Esophagus mucosa (tissue), 1 donor: ENCODE results near the gene S100A4. TPM values are rescaled to one million over a fixed set of nuclear protein-coding genes. Genes with fewer than 3 reads are reported as not detected.
A peak's percentile ranks its signal among the peaks of the same experiment; 100 is the strongest.
"Not testable (repeated sequence)": the region's sequence is repeated elsewhere in the genome, so short reads cannot be mapped to it uniquely, and the experiment has no call there.

Experiments
- ATAC-seq: fragments of 200-7000 bp; cut with Tn5 transposase; one replicate; pipeline ENCODE4 v1.9.1; 2020
- total RNA-seq: library from RNA; stranded (reverse); gene quantifications from one replicate; pipeline ENCODE4 v1.2.4, GENCODE V29; 2023
- donor health status: DM: yes; HTN: yes; CAD: no.

Gene S100A4
- 36.0 TPM for total RNA-seq

DNA sequence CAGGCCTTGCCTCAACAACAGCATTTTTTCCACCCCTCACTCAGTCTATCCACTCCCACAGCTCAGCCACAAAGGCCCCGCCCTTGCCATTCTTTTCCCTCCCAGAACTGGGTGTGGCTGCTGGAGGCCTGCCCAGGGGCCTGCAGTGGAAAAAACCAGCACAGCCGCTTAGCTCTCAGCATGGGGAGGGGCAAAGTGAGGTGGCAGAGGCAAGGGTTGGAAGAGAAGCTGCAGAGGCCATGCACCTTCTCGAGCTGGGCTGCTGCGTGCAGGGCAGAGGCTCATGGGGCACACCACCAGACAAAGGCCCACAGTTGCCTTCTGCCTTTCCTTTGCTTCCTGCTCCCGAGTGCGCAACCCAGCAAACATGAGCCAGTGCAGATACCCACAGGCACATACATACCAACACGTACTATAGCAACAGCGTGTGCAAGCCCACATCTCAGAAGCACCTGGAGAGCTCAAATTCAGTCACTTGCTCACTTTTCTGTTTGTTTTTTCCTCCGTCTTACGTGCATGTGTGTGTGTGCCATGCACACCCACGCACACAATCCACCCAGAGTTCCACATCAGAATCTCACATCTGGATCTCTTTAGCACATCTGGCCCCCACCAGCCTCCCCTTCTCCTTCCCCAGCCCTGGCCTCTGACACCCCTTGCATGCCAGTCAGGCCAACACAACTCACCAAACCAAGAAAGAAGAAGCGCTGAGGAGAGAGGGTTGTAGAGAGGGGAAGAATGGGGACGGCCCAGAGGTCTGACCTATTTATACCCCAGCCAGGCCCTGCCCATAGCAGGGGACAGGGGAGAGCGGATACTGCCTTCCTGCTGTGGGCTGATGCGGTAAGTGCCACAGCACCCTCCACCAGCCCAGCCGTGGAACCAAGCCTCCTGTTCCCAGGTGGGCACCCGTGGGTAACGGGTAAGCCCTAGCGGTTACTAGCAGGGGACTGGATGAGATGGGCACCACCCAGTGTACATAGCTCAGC, at the start of gene S100A4:
Gene S100A4, minus strand, starts transcription at position 740 of the 989 bp plus-strand sequence. CDS start 1,012 bp downstream, outside the sequence.
- ATAC-seq: peak; percentile 85

DNA sequence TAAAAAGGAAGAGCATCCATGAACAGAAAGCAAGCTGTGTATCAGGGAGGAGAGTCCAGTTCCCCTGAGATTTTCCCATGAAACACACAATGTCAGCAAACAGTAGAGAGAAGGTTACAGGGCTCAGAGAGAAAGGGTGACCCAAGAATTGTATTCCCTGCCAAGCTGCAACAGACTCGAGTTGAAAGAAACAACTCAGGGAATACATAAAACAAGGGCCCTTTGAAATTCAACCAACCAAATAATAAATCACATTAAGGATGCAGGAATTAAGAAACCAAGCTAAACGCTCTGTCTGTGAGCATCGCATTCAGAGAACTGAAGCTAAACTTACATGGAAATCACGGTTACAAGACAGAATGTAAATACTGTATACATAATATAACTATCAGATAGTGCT, 47.1 kb upstream of the S100A4 start:
- no peak for ATAC-seq

DNA sequence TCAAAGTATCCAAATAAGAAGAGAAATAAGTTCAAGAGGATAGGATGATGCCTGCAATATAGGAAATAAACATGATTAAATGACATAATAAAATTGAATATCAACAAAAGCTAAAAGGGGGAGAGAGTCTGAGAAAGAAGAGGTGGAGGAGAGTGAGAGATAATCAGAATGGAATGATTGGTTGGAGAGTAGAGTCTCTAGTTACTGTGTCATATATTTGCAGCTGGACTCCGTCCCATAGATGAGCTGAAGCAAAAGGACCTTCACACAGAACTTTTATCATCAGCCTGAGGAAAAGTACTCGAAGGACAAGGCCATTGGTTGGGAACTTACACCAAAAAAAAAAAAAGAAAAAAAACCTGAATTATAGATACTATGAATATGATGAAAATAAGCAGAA, 42.9 kb upstream of the S100A4 start:
- no peak for ATAC-seq

DNA sequence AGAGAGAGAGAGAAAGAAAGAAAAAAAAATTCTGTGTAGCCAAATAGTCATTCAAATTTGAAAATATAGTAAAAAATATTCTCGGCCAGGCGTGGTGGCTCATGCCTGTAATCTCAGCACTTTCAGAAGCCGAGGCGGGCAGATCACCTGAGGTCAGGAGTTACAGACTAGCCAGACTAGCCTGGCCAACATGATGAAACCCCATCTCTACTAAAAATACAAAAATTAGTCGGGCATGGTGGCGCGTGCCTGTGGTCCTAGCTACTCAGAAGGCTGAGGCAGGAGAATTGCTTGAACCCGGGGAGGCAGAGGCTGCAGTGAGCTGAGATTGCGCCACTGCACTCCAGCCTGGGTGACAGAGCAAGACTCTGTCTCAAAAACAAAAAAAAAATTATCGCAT, 42.4 kb upstream of the S100A4 start:
- not testable (repeated sequence) for ATAC-seq

DNA sequence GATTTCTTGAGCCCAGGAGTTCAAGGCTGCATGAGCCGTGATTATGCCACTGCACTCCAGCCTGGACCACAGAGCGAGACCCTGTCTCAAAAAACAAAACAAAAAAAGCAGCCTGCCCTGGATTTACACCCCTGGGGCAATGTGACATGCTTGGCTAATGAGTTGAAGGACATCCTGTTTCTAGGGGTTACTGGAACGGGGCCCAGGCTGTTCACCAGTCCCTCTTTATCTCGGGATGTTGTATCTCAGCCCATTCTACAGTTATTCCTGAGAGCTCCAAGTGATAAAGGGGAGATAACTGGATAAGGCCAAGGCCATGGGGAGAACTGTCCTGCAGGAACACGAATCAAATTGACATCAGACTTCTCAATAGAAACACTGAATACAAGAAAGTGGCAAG, 41.7 kb upstream of the S100A4 start:
- ATAC-seq: peak; percentile 20

DNA sequence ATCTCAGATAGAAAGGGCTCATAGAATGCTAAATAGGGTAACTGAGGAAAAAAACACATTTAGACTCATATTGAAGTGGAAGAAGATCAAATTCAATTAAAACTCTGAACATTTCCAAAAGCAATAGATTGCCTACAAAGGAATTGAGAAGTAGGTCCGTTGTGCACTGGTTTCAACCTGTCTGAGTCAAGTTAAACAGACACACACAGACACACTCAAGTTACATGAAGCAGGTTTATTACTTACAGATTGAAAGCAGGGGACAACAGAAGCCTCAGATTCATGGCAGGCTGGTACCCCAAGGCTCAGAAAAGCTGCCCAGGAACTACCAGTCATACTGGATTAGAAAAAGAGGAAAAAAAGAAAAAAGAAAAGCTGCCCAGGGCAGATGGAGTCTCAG, 40.7 kb upstream of the S100A4 start:
- ATAC-seq: no peak

DNA sequence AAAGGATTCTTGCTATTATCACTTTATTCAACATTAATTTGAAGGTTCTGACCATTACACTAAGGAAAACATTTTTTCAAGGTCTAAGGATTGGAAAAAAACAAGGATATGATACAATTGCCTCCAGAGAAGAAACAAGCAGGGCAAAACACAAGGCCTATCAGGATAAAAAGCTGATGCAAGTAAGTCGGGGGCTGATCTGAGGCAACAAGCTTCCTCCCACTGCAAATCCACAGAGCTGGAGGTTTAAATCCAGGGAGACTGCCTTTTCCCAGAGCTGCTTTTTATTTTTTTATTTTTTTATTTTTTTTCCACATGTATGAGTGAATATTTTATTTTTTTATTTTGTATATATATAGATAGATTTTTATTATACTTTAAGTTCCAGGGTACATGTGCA, 39.4 kb upstream of the S100A4 start:
- ATAC-seq: no peak

DNA sequence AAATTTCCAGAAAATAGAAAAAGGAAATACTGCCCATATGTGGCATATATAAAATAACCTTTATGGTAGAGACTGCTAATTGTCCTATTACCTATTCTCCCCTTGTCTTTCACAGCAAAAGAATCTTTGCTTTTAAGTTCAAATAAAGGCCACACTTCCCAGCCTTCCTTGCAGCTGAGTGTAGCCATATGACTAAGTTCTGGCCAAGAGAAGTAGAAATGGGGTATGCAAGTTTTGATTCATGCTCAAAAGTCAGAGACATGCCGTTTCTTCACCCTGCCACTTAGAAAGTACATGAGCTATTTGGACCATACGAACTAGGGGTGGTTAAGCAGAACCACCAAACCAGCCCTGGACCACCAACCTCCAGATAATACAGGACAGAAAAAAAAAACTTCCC, 38.4 kb upstream of the S100A4 start:
- ATAC-seq: no peak

DNA sequence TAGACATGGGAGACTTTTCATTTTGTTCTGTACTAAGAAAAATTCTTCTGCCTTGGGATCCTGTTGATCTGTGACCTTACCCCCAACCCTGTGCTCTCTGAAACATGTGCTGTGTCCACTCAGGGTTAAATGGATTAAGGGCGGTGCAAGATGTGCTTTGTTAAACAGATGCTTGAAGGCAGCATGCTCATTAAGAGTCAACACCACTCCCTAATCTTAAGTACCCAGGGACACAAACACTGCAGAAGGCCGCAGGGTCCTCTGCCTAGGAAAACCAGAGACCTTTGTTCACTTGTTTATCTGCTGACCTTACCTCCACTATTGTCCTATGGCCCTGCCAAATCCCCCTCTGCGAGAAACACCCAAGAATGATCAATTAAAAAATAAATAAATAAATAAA, 37.9 kb upstream of the S100A4 start:
- ATAC-seq: not testable (repeated sequence)

DNA sequence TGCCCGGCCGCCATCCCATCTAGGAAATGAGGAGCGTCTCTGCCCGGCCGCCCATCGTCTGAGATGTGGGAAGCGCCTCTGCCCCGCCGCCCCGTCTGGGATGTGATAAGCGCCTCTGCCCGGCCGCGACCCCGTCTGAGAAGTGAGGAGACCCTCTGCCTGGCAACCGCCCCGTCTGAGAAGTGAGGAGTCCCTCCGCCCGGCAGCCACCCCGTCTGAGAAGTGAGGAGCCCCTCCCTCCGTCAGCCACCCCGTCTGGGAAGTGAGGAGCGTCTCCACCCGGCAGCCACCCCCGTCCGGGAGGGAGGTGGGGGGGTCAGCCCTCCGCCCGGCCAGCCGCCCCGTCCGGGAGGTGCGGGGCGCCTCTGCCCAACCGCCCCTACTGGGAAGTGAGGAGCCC, 37.2 kb upstream of the S100A4 start:
- ATAC-seq: not testable (repeated sequence)

DNA sequence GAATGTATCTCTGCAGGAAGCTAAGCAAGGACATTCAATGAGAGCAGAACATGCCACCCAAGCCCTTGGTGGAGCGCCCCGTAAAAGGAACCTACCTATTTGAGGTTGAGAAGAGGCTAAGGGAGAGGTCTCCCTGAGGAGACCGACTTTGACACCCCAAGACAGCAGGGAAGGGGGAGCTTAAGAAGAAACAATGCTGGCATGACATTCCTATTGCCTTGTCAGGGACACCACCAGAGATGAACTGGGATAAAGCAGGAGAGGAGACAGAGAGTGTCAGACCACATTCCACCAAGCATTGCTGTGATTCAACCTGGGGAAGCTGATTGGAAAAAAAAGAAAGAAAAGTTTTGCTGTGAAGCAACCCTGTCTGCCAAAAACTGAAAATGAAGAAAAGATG, 33.3 kb upstream of the S100A4 start:
- ATAC-seq: no peak

DNA sequence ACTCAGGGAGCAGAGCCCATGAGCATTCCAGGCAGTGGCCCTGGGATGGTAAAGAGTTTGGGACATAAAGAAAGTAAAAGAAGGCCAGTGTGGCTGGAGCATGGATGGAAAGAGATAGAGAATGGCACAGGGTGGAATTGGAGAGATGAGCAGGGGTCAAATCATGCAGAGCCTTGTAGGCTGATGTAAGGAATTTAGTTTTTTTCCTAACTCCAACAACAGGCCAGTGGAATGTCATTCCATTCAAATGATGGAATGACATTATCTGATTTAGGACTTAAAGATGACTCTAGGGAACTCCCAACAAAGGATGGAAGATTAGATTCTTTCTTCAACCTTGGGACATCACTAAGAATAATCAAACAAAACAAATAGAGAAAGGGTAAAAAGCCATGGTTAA, 32.9 kb upstream of the S100A4 start:
- ATAC-seq: no peak

DNA sequence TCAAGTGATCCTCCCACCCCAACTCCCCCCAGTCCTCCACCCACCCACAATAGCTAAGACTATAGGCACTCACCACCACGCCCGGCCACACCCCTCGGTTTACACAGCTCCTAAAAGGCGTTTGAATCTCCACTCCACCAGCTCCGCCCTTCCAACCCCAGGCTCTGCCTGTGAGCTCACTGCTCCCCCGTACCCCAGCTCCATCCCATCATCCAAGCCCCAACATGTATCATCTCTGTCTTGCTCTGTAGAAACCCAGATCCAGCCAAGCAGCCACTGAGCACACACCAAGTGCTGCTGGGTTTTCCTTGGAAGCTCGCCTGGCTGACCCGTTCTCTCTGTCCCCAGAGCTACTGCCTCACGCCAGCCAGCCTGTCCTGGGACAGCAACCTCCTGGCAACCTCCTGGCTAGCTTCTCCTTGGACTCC, 32.0 kb upstream of the S100A4 start:
- peak; percentile 90 for ATAC-seq

DNA sequence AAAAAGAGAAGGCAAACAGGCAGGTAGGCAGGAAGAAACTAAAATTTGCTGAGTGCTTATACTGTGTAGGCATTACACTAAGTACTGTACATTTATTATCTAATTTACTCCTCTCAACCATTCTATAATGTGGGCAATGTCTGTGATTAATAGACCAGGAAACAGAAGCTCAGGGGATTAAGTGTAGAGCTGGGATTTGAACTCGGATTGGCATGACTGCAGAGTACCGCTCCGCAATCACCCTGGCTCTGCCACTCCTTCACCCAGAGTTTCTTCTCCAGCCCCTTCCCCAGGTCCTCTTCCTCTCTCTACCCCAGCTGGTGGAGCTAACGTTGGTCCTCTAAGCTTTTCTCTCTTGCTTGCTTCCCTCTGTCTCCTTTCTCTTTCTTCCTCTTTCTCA, 31.5 kb upstream of the S100A4 start:
- ATAC-seq: peak; percentile 68

DNA sequence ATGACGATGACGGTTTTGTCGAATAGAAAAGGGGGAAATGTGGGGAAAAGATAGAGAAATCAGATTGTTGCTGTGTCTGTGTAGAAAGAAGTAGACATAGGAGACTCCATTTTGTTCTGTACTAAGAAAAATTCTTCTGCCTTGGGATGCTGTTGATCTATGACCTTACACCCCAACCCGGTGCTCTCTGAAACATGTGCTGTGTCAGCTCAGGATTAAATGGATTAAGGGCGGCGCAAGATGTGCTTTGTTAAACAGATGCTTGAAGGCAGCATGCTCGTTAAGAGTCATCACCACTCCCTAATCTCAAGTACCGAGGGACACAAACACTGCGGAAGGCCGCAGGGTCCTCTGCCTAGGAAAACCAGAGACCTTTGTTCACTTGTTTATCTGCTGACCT, 29.9 kb upstream of the S100A4 start:
- ATAC-seq: not testable (repeated sequence)

DNA sequence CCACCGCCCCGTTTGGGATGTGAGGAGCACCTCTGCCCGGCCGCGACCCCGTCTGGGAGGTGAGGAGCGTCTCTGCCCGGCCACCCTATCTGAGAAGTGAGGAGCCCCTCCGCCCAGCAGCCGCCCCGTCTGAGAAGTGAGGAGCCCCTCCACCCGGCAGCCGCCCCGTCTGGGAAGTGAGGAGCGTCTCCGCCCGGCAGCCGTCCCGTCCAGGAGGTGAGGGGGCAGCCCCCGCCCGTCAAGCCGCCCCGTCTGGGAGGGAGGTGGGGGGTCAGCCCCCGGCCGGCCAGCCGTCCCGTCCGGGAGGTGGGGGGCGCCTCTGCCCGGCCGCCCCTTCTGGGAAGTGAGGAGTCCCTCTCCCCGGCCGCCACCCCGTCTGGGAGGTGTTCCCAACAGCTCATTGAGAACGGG, 29.5 kb upstream of the S100A4 start:
- ATAC-seq: not testable (repeated sequence)

DNA sequence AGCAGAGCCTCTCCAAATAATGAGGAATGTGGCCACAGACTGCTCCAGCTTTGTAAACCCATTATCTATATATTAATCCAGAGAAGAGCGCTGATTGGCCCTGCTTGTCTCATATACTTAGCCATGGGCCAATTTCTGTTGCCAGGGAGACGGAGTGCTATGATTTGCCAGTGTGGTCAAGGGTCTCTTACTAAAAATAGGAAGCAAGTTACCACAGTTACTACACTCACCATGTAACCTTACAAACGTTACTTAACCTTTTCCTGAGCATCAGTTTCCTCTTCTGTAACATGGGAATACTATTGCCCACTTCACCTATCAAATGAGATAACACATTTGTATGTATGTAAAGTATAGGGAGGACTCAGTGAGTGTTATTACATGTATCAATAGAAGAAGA, 27.7 kb upstream of the S100A4 start:
- no peak for ATAC-seq

DNA sequence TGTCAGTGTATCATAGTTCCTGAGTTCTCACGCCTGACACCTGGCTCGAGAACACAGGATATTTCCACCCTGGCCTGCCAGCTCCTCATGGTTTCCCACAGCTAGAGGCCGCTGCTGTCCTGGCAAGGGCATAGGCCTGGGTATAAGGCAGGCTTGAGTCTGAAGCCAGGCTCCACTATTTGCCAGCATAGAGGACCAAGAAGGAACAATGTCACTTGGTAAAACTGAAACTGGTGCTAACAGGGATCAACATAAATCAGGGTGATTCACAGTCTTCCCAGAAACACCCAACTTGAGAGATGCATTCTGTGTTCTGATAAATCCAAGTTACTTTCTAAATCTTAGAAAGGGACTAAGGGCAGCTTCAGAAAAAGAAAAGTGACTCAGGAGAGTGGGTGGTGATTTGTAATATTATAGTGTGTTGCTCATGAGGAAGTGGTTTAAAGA, 27.0 kb upstream of the S100A4 start:
- peak; percentile 73 for ATAC-seq

DNA sequence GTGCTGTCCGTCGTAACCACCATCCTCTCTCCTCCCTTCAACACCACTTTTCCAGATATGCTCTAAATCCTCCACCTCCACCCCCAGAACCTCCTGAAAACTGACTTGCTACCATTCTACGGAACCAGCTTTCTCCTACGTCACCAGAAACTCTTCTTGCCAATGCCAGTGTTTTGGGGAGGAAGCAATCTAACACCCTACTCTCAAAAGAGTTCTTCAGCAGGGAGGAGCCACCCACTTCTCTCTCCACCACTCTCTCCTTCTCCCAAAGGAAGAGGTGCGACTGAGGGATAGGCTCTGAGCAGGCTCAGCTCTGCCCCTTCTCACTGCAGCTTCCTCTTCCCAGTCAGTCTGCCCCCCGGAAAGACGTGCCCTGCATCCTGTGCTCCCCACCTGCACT, 26.1 kb upstream of the S100A4 start:
- no peak for ATAC-seq

DNA sequence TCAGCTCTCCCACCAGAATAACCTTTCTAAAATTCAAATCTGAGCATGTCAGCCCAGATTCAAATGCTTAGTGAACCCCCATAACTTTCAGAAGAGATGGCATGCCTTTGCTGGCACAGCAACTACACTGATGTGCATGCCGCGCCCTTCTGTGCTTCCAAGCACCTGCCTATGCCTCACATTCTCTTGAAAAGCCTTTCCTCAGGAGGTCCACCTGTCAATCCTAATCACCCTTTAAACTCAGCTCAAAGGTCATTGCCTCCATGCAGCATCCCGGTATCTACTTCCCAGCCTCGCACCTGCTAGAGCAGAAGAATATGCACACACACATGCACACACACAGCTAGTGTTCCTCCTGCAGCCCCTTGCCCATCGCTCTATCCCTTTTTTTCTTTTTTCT, 25.3 kb upstream of the S100A4 start:
- no peak for ATAC-seq

DNA sequence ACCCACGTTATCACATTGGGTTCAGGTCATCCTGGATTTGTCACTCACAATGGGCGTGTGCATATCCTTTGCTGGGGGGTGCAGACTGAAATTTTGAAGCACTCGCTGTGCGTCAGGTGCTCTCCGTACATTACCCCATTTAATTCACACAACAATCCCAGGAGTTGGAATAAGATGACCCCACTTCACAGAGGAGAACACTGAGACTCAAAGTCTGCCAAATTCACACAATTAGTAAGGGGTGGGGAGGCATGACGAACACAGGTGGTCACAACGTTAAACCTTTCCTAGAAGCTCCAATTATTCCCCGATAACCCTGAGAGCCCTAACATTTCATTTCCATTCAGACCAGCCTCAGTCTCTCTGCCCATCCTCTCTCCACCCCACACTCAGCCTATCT, 23.9 kb upstream of the S100A4 start:
- no peak for ATAC-seq

DNA sequence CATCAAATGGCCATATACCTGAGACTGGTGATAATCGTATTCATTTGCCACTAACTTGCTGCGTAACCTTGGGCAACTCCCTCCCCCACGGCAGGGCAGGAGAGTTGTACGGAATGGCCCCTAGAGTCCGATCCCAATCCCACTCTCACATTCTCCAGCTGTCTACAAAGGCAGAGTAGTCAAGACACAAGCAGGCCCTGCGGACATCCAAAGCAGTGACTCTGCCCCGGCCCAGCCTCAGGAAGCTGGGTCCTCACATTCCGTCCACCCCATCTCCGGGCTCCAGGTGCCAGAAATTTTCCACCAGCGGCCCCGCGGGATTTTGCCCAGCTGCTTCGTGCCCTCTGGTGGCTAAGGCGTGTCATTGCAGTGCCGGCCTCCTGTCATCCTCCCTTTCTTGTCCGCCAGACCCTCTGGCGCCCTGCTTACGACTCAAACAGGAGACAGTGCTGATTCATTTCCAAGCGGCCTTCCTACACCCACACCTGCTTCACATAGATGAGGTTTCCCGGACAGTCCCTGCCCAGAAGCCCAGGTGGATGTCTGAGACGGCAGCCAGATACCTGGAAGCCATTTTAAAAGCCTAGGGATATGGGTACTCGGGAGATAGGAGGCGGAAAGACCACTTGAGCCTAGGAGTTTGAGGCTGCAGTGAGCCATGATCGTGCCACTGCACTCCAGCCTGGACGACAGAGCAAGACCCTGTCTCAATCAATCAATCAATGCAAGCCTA, 22.9 kb upstream of the S100A4 start:
- peak; percentile 23 for ATAC-seq

DNA sequence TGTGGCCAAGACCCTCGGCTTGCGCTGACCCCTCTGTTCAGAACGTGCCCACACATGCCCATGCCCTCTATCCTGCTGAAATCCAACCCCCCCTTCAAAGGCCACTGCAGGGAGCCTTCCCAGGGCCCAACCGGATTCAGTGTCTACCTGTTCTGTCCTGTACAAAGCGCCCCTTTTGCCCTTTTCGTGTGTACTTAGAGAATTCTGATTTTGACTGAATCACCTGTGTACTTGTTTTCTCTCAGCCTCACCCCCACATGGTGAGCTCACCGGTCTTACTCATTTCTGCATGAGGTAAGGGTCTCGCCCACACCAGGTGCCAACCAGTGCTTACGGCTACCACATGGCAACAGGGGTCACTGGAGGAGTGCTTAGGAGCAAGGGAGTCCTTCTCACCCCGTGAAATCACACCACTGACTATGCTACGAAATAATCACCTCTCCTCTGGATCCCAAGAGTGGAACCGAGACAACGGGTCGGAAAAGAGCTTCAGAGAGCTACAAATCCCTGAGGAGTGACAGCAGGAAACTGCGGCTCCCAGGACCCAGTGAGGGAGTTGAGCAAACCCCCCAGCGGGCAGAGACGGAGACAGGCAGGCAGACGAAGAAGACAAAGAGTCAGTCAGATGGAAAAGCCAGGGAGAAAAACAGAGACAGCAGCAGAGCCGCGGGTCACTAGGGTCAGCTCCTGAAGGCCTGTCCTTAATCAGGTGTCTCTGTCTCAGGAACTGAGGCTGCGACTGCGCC, 22.2 kb upstream of the S100A4 start:
- ATAC-seq: peak; percentile 51
